Embryonic facial prominence (tissue), 1 donor: ENCODE measurements around the gene B3GALT5.

ENCODE experiments used
- DNase-seq: peaks from one replicate; pipeline ENCODE4 v3.0.0-alpha.2; 2016; ENCODE audit errors: extremely low spot score

Gene B3GALT5

GRCh38 chr21:39645331-39645730, 32.6 kb downstream of the B3GALT5 start:
- DNase-seq: no peak

GRCh38 chr21:39647476-39647875, 34.7 kb downstream of the B3GALT5 start:
- no peak for DNase-seq

- DNase-seq: no peak
These were observed 36.1 kb downstream of the B3GALT5 start for GRCh38 chr21:39648879-39649278.

GRCh38 chr21:39649526-39649925, 36.8 kb downstream of the B3GALT5 start:
- no peak for DNase-seq

GRCh38 chr21:39650306-39650705, 37.6 kb downstream of the B3GALT5 start:
- DNase-seq: no peak

- no peak for DNase-seq
These were observed 38.1 kb downstream of the B3GALT5 start for GRCh38 chr21:39650801-39651200.

- DNase-seq: no peak
These were observed 38.5 kb downstream of the B3GALT5 start for GRCh38 chr21:39651206-39651605.

- no peak for DNase-seq
These were observed 42.2 kb downstream of the B3GALT5 start for GRCh38 chr21:39654951-39655350.

- no peak for DNase-seq
These were observed 42.8 kb downstream of the B3GALT5 start for GRCh38 chr21:39655589-39655988.

GRCh38 chr21:39656209-39656608, 43.5 kb downstream of the B3GALT5 start:
- no peak for DNase-seq

- DNase-seq: no peak
These were observed 44.5 kb downstream of the B3GALT5 start for GRCh38 chr21:39657091-39657689.

GRCh38 chr21:39658066-39658465, 45.3 kb downstream of the B3GALT5 start:
- no peak for DNase-seq

GRCh38 chr21:39659070-39659815, 46.5 kb downstream of the B3GALT5 start:
- no peak for DNase-seq

GRCh38 chr21:39660191-39660980, 47.6 kb downstream of the B3GALT5 start:
- peak; percentile 24 for DNase-seq

- DNase-seq: no peak
These were observed 48.4 kb downstream of the B3GALT5 start for GRCh38 chr21:39661121-39661520.

- DNase-seq: no peak
These were observed 49.0 kb downstream of the B3GALT5 start for GRCh38 chr21:39661740-39662139.

- DNase-seq: no peak
These were observed 49.7 kb downstream of the B3GALT5 start for GRCh38 chr21:39662411-39662953.

- DNase-seq: no peak
These were observed 50.3 kb downstream of the B3GALT5 start for GRCh38 chr21:39663066-39663465.

- no peak for DNase-seq
These were observed 51.2 kb downstream of the B3GALT5 start for GRCh38 chr21:39663742-39664492.

- no peak for DNase-seq
These were observed 51.8 kb downstream of the B3GALT5 start for GRCh38 chr21:39664586-39664985.

- DNase-seq: no peak
These were observed 53.3 kb downstream of the B3GALT5 start for GRCh38 chr21:39666026-39666425.
